HG03159 (cell line): ENCODE measurements around the gene ECM2.

ENCODE experiments used
- ATAC-seq: cut with Tn5 transposase; IDR thresholded peaks from one replicate; pipeline ENCODE4 v1.9.1; 2021; ENCODE audit warnings: mild to moderate bottlenecking, moderate library complexity; ENCODE audit not compliant: unreplicated experiment

The ECM2 gene

DNA sequence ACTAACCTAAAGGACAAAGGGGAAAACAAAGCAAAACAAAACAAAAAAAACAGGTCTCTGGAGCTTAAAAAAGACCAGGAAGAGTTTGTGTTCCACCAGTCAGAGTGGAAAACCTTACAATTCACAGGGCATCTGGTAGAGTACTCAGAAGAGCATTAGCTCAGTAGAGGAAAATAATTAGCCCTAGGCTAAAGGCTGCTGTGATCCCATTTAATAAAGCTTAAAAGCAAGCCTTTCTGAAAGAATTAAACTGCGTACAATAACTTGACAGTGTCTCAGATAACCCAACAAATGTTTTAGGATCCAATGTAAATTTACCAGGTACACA, 7.3 kb downstream of the ECM2 start:
- ATAC-seq = no peak

DNA sequence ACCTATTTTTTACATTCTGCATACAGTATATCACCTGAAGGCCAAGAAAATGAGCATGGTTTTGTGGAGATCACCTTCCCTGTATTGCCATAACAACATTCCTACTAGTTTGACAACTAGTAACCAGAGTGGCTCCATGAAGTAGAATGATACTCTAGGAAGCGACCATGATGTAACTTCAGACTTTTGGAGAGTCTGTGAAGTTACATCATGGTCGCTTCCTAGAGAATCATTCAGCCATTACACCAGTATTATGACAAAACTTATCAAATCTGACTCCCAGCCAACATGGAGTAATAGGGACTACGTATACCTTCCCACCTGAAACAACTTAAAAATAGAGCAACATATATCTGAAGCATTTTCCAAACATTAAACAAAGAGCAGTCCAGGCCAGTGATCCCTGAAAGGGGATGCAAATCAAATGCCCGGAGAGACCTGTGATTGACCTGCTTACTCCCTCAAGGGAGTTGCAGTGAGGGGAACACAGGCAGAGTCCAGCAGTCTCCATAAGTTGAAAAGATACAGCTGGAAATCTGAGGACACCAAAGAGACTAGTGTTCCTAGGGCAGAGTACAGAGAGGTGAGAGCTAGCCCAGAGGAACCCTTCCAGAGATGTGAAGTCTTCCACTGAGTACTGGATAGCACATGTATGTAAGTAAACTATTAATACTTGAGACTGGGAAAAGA, 7.8 kb downstream of the ECM2 start:
- ATAC-seq = no peak

DNA sequence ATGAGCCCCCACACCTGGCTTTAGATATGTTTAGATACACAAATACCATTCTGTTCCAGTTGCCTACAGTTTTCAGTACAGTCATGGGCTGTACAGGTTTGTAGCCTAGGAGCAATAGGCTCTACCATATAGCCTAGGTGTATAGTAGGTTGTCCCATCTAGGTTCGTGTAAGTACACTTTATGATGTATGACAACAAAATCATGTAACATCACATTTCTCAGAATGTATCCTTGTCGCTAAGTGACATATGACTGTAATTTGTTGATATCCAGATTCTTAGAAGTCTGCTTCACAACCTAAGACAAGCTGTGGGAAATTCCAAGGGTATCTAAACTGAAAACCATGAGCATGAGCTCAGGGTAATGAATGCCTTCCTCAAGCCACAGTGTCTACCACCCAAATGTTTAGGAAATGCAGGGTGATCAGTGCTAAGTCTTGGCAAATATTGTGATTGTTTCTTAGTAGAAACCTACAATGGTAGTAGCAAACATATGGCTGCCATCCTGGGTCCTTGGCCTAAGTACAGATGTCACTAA, 8.4 kb downstream of the ECM2 start:
- ATAC-seq = no peak

DNA sequence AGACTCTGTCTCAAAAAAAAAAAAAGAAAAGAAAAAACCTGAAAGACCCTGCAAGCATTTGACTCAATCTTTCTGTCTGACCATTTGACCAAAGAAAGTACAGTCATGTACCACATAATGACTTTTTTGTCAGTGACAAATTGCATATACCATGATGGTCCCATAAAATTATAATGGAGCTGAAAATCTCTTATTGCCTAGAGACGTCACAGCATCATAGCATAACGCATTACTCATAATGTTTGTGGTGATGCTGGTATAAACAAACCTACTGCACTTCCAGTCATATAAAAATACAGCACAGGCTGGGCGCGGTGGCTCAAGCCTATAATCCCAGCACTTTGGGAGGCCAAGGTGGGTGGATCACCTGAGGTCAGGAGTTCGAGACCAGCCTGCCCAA, 10.5 kb downstream of the ECM2 start:
- no peak for ATAC-seq

DNA sequence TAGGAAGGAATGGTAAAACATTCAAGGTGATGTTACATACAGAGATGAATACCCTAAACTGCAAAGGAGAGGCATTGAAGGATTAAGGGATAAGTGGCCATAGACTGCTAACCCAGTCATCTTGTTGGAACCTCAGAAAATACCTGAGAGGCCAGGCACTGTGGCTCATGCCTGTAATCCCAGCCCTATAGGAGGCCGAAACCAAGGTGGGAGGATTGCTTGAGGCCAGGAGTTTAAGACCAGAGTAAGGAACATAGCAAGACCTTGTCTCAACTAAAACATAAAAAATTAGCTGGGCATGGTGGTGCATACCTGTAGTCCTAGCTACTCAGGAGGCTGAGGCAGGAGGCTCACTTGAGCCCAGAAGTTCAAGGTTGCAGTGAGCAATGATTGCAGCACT, 10.9 kb downstream of the ECM2 start:
- ATAC-seq = no peak

DNA sequence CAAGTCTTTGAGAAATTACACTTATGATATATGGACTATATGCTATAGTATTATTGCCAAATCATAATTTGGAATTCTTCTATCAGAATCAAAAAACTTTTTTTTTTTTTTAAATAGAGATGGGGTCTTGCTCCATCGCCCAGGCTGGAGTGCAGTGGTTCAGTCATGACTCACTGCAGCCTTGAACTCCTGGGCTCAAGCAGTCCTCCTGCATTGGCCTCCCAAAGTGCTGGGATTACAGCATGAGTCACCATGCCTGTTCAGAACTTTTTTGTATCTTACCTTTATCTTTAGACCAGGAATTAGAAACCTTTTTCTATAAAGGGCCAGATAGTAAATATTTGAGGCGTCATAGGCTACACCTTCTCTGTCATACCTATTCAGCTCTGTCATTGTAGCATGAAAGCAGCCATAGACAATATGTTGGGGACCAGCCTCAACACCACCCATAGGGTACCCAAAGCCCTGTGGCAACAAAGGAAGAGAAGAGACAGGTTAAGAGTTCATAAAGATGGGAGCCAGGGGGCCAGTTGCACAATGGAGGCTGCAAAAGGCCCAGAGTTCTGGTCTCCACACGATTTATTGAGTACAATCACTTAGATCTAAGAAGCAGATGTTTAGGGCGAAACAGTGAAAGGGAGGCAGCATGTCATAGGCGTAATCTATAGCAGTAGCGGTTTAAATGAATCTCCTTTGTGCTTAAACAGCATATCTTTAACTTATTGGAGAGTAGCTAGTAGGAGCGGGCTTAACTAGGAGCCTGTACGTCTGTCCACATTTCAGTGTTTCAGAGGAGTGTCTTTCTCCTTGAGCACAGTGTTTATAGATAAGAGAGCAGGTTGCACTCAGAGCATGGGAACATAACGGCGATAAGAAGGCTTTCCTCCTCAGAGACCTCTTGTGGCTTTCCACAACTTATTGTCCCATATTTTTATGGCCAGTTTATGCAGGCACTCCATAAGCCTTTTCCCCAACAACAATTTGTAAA, 12.5 kb downstream of the ECM2 start:
- ATAC-seq = no peak

DNA sequence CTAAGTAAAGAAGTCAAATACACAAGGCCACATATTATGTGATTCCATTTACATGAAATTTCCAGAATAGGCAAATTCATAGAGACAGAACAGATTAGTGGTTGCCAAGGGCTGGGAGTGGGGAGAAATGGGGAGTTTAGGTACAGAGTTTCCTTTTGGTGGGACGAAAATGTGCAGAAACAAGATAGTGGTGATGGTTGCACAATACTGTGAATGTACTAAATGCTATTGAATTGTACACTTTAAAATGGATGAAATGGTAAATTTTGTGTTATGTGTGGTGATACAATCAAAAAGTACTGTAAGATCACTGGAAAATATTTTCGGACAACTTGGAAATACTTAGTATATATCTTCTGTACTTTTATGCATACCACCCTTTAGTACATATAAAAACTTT, 15.0 kb downstream of the ECM2 start:
- no peak for ATAC-seq

DNA sequence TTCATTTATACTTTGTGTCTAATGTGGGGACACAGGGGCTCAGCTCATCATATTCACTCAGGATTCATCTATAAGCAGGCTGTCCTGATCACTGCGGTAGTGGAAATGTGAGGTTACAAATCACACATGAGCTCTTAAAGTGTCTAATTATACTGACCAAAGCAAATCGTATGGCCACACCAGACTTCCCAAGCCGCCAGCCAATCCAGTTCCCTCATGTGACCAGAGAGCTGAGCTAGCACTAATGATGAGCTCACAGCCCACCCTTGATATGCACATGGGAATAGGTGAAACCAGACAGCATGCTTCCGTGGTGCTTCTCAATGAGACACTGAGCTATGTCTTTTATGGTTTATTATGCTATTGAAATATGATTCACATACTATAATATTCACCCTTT, 17.6 kb downstream of the ECM2 start:
- ATAC-seq = no peak

DNA sequence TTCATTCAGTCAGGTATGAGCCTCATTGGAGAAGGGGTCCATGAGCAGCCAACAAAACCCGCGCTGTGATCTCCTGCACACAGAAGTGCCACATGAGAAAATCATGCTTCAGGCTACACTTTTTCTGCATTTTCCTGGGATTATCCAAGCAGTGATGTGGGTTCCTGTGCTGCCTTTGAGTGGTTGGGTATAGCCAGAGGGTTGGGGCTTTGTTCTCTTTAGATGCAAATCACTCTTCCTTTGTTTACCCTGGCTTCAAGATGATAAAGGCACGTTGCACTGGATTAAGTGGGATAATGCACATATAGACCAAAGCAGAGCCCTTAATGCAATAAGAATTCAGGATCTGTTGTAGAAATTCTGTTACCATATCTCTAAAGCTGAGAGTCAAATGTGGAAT, 18.7 kb downstream of the ECM2 start:
- no peak for ATAC-seq

DNA sequence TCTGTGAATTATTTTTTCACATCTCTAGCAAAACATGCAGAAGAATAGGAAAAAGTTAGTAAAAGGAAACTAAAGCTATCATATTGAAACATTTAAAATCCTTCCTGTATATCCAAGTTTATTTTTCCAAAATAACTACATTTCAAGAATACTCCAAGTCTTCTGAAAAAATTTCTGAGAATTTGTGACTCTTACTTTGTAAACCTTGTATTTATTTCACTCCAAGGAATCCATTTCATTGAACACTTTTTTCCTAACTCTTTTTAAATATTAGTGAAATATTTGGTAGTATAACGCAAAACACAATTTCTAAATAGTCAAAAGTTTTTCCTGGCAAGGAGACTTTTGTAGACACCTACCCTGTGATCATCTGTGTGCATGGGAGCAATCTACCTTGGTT, 19.3 kb downstream of the ECM2 start:
- no peak for ATAC-seq

DNA sequence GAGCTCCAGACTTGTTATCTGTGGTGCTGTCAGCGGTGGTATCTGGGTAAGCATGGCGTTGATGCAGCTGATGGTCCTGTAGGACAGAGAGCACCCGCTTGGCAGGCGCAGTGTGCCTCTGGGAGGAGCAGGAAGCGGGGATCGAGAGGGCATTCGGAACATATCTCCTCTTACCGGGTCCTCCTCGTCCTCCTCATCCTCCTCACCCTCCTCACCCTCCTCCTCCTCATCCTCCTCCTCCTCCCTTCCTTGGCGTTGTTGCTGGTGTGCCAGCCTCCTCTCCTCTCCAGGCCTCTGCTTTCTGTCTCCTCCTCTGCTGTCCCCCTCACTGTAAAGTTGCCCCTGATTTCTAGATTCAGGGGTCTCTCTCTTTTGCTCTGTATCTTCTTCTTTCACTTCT, 21.2 kb downstream of the ECM2 start:
- ATAC-seq = no peak

DNA sequence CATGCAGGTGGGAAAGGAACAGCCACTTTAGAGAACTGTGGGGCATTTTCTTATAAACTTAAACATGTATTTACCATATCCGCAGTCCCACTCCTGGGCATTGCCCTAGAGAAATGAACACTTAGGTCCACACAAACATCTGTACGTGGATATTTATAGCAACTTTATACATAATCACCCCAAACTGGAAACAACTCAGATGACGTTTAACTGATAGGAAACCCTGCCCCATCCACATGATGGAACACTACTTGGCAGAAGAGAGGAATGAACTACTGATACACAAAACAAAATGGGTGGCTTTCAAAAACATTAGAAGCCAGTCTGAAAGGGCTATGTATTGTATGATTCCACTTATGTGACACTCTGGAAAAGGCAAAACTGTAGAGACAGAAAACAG, 22.4 kb downstream of the ECM2 start:
- no peak for ATAC-seq

DNA sequence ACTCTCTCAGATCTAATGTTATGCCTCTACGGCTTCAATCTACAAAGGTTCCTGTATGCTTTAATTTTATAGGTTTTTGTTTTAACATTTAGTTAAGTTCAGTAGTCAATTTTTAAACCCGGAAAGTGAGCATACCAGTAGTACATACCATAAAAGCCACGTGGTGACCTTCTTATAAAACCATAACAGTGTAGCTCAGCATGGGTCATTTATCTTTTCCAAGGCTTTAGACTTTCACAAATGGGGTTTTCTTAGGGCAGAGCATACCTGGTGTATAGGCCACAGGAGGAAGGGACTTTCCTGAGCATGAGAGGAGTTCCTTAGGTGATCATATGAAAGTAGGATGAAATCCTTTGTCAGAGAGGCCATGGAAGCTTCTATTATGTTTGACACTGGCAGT, 23.2 kb downstream of the ECM2 start:
- no peak for ATAC-seq

DNA sequence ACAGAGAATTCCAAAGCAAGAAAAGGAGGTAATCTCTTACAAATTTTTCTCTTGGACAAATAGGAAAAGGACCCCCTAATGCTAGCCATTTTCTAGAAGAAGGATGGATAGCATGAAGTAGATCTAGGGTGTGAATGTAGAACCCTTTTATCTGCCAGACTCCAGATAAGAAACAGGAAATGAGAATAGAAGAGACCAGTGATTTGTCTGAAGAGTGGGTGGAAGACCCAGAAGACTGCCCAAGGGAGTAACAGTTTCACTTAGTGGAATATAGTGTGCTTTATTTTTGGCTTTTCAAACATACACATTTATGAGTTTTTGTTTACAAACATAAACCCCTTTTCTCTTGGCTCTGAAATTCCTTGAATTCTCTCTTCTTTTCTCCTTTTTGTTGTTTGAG, 25.0 kb downstream of the ECM2 start:
- no peak for ATAC-seq

DNA sequence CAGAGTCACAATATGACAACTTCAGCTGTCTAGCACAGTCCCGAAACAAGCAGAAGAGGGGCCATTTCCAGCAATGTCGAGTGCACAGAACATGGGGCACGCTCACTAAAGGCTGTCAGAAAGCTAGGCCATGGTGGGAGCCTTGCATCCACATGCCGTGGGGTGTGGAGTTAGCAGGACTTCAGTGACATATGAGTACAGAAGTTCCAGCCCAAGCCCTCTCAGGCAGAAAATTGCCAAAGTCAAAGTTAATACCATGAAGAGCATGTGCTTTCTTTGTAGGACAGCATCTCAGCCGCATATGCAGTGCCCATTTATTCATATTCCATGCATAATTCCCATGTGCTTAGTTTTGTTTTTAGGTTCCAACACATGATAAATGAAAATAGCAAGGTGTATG, 26.7 kb downstream of the ECM2 start:
- ATAC-seq = no peak

DNA sequence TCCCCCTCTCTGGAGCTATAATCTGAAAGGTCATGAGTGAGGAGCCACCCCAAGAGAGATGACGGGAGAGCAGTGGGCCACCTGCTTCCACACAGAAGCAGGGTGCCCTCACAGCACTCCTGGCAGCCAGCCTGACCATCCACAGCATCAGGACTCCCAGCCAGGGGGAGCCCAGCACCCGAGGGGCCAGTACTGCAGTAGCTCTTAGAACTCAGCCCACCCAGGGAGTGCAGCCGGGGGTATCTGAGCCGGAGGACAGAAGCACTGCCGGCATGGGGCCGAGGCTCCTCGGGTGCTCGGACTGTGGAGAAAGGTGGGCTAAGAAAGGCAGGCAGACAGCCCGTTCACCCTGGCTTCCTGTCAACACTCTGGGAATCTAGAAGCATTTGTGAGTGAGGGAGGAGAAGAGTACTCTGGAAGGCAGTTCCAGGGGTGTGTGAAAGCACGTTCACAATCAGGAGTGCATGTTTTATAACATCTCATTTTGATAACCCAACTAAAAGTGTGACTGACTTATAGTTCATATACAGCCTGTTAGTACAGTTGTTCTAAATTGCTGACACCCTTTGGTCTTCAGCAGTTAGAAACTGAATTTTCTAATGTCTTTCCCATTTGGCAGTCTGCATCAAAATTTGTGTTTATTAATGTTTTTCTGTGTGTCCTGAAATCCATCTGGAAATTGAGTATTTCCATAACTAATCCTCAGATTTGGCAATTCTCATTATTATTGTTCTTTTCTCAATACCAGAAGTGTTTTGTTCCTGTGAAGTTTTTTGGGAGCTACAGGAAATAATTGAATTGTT, 27.6 kb downstream of the ECM2 start:
- ATAC-seq = no peak

DNA sequence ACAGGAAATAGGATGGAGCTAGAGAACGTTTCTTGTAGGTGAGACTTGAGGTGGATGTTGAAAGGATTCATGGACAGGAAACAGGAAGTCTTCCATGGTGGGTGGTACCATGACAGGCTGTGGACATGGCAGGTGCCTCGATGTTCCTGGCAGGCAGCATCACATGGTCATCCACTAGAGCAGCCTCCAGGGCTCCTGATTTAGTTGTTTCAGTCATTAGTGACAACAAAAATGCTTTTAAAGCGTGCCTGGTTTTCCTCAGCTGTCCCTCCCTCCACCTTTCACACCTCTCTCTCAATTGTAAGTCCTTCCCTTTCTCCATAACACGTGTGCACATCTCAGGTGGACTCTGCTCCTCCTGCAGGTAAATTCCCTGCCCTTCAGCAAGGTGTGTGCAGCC, 28.3 kb downstream of the ECM2 start:
- ATAC-seq = no peak

DNA sequence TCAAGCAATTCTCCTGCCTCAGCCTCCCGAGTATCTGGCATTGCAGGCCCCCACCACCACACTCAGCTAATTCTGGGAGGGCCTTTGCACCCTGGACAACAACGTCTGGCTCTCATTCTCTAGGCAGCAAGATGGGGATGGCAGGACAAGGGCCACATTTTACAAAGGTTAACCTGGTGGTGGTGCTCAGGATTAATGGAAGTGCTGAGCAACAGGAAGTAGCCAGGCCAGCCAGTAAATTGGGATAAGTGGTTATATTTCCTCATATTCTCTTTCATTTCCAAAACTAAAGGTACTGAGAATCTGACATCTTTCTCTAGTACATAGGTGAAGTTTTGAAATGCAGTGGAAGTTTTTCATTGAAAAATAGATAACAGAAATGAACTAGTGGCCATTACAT, 28.8 kb downstream of the ECM2 start:
- no peak for ATAC-seq

DNA sequence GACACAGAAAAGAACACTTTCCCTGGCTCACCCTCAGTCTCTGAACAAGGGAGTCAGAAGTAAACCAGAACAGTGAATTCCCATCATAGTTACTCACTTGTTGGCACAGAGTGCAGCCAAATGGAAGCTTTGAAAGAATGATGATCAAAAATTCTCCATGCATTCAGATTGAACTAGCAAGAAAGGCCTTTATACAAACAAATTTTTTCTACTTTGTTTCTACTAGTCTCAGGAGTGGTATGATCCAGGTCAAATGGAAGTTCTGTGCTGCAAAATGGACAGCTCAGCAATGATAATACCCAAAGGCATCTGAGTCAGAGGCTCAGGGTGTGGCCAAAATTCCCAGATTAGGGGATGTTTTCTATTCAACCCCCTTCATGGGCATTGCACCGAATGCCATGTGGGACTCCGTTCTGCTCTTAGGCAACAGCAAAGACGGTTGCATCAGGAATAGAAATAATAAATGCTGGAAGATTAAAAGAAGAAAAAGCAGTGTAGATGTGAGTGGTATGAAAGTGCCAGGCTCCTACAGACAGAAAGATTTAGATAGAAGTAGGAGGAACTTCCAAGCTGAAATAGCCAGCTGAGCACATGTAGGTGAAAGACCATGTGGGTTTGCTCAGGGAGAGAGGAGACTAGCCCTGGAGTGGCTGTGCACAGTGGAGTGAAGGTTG, 29.5 kb downstream of the ECM2 start:
- no peak for ATAC-seq

DNA sequence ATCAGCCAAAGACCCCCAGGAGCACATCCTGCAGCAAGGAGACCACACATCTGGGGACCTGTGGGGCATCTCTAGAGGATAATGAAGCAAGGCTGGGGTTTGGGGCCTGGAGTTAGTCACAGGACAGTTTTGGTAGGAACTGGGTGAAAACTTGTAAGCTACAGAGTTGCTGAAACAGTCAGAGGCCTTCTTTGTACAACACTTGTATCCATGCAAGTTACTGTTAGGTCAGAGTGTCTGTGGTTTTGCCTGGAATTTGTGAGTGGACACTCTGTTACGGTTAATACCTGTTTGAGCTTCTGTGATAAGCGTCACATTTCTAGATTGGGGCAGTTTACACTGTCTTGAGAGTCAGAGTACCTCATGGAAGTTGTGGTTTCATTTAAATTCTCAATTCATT, 30.9 kb downstream of the ECM2 start:
- ATAC-seq = no peak

DNA sequence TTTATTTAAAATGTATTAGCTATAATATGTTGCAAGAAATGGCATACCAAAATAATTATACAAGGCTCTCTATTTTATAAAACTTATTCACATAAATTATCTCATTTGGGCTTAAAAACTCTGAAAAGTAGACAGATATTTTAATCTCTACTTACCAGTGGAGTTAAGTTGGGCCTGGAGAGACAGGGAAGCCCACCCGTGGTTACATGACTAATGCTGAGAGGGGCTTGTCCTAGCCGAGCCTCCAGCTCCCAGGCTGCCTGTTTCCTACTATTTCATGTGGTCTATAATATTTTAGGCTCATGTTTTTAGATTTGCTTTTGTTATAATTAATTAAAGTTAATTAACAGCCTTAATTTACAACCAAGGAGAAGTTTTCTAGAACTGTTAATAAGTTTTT, 32.6 kb downstream of the ECM2 start:
- ATAC-seq = no peak
